ENCODE results near the gene UFD1.
A peak's percentile ranks its signal among the peaks of the same experiment; 100 is the strongest.

Gene UFD1

DNA sequence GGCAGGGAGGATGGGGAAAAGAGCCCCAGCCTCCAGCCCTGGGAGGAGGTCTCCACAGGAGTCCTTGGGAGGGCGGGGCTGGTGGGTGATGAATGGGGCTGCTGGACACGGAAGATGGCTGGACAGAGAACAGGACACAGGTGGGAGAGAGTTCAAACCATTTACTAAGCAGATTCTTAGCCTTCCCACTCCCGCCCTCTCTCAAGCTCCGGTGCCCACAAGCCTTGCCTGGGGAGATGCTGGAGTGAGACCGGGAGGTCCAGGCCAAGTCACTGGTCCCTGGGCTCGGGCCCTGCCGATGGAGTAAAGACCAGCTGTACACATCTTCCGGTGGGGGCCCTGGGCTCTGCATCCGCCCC is 43.9 kb upstream of the UFD1 start:
- no peaks in the 10 kb centered on the region for H3K36me3 ChIP-seq (ENCODE audit: insufficient read depth, low read length)
- H3K4me3 ChIP-seq (ENCODE audit: low read depth, low read length), result 0 out of 2 replicates have a peak overlapping the region, but pooled peaks have one; percentile 50
- no peaks in the 10 kb centered on the region for H3K79me2 ChIP-seq (ENCODE audit: control insufficient read depth, insufficient read depth, low read length, unreplicated experiment)
- no peaks in the 10 kb centered on the region for H3K4me1 ChIP-seq (ENCODE audit: control insufficient read depth, insufficient read depth, low read length, unreplicated experiment)
- H2AFZ ChIP-seq (ENCODE audit: low read length, unreplicated experiment), result no peak overlapping the region
- no peak overlapping the region for H3K27ac ChIP-seq (ENCODE audit: low read depth, low read length)
- H3K27me3 ChIP-seq (ENCODE audit: insufficient read depth, low read length), result peaks cover 10% of the 10 kb centered on the region; the same call in 1 of the 2 replicates

DNA sequence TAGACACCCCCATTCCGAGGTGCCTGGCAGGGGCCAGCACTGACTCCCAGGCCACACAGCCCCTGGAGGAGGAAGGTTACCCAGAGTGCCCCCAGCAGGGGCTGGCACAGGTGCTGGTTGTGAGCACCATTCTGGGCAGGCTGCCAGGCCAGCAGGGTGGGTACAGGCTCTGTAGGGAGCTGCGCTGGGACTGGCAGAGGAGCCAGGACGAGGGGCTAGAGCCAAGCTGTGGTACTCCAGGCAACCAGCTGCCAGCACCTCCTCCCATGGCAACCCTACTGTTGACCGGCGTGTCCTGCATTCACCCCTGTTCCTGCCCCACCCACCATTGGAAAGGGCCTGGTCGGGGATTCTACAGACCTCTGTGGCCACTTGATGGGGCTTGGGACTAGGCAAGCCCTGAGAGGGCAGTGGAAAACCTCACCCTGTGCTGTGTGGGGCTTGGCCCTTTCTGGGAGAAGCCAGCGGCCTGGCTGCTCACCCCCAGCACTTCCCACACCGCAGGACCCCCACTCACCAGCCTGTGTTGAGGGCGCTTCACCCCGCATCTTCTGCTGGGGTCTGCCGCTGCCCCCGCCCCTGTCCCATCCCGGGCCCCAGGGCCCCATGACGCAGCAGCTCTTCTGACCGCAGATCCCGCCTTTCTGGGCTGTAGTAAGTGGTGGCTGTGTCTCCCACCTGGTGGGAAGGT is 43.3 kb upstream of the UFD1 start:
- H3K4me1 ChIP-seq (ENCODE audit: control insufficient read depth, insufficient read depth, low read length, unreplicated experiment), result no peaks in the 10 kb centered on the region
- no peak overlapping the region for H2AFZ ChIP-seq (ENCODE audit: low read length, unreplicated experiment)
- no peaks in the 10 kb centered on the region for H3K79me2 ChIP-seq (ENCODE audit: control insufficient read depth, insufficient read depth, low read length, unreplicated experiment)
- peaks cover 10% of the 10 kb centered on the region; the same call in 1 of the 2 replicates for H3K27me3 ChIP-seq (ENCODE audit: insufficient read depth, low read length)
- no peaks in the 10 kb centered on the region for H3K36me3 ChIP-seq (ENCODE audit: insufficient read depth, low read length)
- no peak overlapping the region for H3K4me3 ChIP-seq (ENCODE audit: low read depth, low read length)
- no peak overlapping the region for H3K27ac ChIP-seq (ENCODE audit: low read depth, low read length)

DNA sequence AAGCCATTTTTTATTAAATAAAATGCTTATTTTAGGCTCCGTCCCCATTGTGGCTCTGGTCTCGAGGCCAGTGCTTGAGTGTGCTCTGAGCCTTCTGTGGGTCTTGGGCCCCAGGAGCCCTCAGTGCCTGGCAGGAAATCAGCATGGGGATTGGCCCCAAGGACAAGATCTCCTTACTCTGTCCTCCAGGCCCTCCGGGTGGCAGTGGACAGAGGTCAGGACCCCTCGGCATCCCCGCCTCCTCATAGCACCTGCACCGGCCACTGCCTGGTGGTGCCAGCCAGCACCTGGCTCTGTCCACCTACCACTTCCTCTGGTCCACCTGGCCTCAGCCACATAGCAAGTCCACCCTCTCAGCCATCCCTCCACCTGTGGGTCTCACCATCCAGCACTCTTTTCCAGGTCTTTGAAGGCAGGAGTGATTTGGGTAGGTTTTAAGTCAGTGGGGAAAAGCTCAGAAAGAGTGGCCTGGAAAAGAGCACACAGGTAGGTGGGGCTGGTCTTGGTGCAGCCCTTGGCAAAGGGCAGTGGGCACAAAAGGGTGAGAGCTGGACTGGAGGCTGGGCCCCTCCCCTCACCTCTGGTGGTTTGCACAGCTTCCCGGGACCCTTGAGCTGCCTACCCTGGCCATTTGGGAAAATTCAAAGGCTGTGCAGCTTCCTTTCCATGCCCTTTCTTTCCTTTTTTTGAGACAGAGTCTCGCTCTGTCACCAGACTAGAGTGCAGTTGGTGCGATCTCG is 41.7 kb upstream of the UFD1 start:
- Histone ChIP-seq H3K27me3 (ENCODE audit: insufficient read depth, low read length) (peaks cover 10% of the 10 kb centered on the region; the same call in 1 of the 2 replicates), H3K4me3 (ENCODE audit: low read depth, low read length) (no peak overlapping the region), H3K36me3 (ENCODE audit: insufficient read depth, low read length) (no peaks in the 10 kb centered on the region), H3K27ac (ENCODE audit: low read depth, low read length) (no peak overlapping the region), H3K4me1 (ENCODE audit: control insufficient read depth, insufficient read depth, low read length, unreplicated experiment) (no peaks in the 10 kb centered on the region), H2AFZ (ENCODE audit: low read length, unreplicated experiment) (no peak overlapping the region), H3K79me2 (ENCODE audit: control insufficient read depth, insufficient read depth, low read length, unreplicated experiment) (no peaks in the 10 kb centered on the region)

DNA sequence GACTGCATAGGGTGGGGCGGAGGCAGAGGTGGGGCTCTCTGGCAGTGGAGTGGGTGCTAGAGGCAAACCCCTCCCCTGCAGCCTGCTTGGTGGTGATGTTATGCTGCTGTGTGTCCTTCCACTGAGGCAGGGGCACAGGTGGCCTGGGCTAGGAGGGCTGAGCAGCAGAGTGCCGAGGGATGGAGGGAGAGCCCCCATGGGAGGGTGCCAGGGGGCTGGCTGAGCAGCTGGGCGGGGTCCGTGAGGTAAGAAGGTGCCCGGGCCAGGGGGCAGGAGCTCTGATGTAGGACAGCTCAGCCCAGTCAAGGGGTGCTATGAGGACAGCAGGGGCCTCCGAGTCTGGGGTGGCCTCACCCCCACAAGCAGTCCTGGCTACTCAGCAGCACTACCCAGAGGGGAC is 41.0 kb upstream of the UFD1 start:
- Histone ChIP-seq H3K27ac (ENCODE audit: low read depth, low read length) (no peak overlapping the region), H3K4me1 (ENCODE audit: control insufficient read depth, insufficient read depth, low read length, unreplicated experiment) (peaks cover under 1% of the 10 kb centered on the region), H3K4me3 (ENCODE audit: low read depth, low read length) (no peak overlapping the region), H2AFZ (ENCODE audit: low read length, unreplicated experiment) (no peak overlapping the region), H3K27me3 (ENCODE audit: insufficient read depth, low read length) (peaks cover 10% of the 10 kb centered on the region; the same call in 1 of the 2 replicates), H3K36me3 (ENCODE audit: insufficient read depth, low read length) (0 out of 2 replicates have a peak, but pooled peaks cover 4% of the 10 kb centered on the region), H3K79me2 (ENCODE audit: control insufficient read depth, insufficient read depth, low read length, unreplicated experiment) (no peaks in the 10 kb centered on the region)

DNA sequence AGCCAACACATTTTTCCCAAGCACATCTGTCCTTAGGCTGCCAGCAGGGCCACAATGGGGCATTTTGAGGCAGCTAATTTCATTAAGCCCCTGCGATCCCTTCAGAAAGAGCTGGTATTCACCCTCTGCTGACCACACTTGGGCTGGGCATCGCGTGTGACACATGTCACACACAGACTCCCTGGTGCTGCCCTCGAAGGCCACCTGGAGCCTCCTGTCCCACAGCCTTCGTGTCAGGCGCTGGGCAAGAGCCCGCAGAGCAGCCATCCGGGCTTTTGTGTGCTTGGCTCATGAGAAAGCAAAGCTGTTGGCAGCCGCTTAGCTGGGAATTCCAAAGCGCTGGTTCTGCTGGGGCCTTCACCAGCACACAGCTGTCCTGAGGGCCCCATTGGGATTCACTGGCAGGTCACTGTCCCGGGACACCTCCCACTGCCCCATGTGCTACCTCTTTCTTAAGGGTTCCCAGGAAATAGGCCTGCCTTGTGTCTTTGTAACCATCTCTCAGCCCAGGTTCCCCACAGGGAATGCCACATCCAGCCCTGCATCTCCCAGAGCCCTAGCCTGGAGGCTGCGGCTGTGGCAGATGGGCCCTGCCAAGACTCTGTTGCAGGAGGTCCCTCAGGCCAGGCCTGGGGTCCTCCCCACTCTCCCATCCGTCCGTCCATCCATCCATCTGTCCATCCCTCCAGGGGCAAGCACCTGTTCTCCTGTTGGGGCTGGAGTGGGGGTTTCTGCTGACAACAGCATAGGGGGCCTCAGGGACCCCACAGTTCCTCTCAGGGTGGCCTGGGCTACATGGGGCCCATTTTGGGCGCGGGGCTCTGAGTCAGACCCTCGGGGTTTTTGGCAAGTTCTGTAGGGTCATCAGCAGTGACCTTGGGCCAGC is 40.3 kb upstream of the UFD1 start:
- H3K36me3 ChIP-seq (ENCODE audit: insufficient read depth, low read length), result 0 out of 2 replicates have a peak, but pooled peaks cover 4% of the 10 kb centered on the region
- H3K4me1 ChIP-seq (ENCODE audit: control insufficient read depth, insufficient read depth, low read length, unreplicated experiment), result peaks cover 3% of the 10 kb centered on the region
- H3K27me3 ChIP-seq (ENCODE audit: insufficient read depth, low read length), result peaks cover 5% of the 10 kb centered on the region; the same call in 1 of the 2 replicates
- no peak overlapping the region for H3K27ac ChIP-seq (ENCODE audit: low read depth, low read length)
- H3K4me3 ChIP-seq (ENCODE audit: low read depth, low read length), result no peak overlapping the region
- no peak overlapping the region for H2AFZ ChIP-seq (ENCODE audit: low read length, unreplicated experiment)
- H3K79me2 ChIP-seq (ENCODE audit: control insufficient read depth, insufficient read depth, low read length, unreplicated experiment), result no peaks in the 10 kb centered on the region

DNA sequence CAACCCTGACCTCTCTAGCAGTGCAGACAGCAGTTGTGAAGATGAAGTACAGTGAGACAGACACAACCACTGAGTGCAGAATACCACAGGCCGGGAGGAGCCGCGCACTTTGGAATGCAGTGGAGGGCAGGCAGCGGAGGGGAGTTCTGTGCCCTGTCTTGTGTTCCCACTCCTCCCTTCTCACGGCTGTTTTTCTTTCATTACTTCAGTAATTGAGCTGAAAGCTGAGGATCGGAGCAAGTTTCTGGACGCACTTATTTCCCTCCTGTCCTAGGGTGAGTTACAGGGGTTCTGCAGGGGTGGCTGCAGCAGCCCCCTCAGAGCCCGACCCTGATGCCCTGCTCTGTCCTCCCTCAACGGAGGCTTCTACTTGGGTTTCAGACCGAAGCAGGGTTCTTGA is 39.6 kb upstream of the UFD1 start:
- Histone ChIP-seq H3K79me2 (ENCODE audit: control insufficient read depth, insufficient read depth, low read length, unreplicated experiment) (no peaks in the 10 kb centered on the region), H3K4me1 (ENCODE audit: control insufficient read depth, insufficient read depth, low read length, unreplicated experiment) (peaks cover 3% of the 10 kb centered on the region), H3K4me3 (ENCODE audit: low read depth, low read length) (no peak overlapping the region), H3K27me3 (ENCODE audit: insufficient read depth, low read length) (no peaks in the 10 kb centered on the region), H3K27ac (ENCODE audit: low read depth, low read length) (no peak overlapping the region), H3K36me3 (ENCODE audit: insufficient read depth, low read length) (0 out of 2 replicates have a peak, but pooled peaks cover 8% of the 10 kb centered on the region), H2AFZ (ENCODE audit: low read length, unreplicated experiment) (no peak overlapping the region)

DNA sequence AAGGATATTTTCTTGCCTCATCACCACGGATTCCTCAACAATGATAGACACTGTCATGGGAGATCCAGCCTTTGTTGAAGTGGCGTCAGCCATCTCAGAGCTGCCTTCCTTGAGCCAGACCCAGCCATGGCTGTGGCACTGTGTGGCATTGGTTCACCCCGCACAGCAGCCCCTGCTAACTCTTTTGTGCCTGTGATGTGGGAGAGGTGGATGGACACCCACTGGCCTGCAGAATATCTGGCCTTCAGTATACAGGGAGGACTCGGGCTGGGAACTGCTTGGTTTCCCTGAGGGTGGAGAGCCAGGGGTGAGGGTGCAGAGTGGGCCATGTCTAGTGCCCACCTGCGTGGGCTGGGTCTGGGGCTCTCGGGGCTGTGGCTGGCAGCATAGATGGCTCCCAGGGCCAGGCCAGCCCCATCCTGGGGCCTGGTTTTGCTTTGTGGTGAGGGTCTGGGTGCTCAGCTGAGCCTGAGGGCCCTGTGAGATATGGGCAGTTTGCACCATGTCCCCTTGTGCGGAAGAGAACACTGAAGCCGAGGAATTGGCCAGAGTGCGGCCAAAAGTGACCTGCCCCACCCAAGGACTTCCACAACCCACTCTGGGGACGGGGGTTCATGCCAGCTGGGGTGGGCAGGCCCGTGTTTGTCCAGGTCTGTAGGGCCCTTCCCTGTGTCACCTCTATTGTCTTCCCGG is 39.1 kb upstream of the UFD1 start:
- H3K36me3 ChIP-seq (ENCODE audit: insufficient read depth, low read length), result 0 out of 2 replicates have a peak, but pooled peaks cover 8% of the 10 kb centered on the region
- H3K27me3 ChIP-seq (ENCODE audit: insufficient read depth, low read length), result no peaks in the 10 kb centered on the region
- no peak overlapping the region for H3K27ac ChIP-seq (ENCODE audit: low read depth, low read length)

DNA sequence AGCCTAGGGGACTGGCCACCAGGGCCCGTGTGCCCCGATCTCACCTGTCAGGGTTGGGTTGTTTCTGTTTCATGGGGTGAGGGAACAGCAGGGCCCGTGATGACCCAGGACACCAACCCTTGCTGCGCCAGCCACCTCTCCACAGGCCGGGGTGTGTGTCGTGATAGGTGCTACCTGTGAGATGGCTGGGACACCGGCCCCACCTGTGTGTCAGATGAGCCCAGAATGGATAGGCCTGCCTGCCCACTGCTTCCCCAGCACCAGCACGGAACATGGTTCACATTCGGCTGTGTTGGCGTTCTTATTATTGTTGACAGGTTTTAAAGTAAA is 38.1 kb upstream of the UFD1 start:
- peaks cover 3% of the 10 kb centered on the region for H3K4me1 ChIP-seq (ENCODE audit: control insufficient read depth, insufficient read depth, low read length, unreplicated experiment)
- H3K36me3 ChIP-seq (ENCODE audit: insufficient read depth, low read length), result 0 out of 2 replicates have a peak, but pooled peaks cover 8% of the 10 kb centered on the region
- no peak overlapping the region for H3K27ac ChIP-seq (ENCODE audit: low read depth, low read length)

More for the DNA sequence above, 39.1 kb upstream of the UFD1 start:
- Histone ChIP-seq H3K79me2 (ENCODE audit: control insufficient read depth, insufficient read depth, low read length, unreplicated experiment) (no peaks in the 10 kb centered on the region), H3K4me3 (ENCODE audit: low read depth, low read length) (no peak overlapping the region), H3K4me1 (ENCODE audit: control insufficient read depth, insufficient read depth, low read length, unreplicated experiment) (peaks cover 3% of the 10 kb centered on the region), H2AFZ (ENCODE audit: low read length, unreplicated experiment) (no peak overlapping the region)

DNA sequence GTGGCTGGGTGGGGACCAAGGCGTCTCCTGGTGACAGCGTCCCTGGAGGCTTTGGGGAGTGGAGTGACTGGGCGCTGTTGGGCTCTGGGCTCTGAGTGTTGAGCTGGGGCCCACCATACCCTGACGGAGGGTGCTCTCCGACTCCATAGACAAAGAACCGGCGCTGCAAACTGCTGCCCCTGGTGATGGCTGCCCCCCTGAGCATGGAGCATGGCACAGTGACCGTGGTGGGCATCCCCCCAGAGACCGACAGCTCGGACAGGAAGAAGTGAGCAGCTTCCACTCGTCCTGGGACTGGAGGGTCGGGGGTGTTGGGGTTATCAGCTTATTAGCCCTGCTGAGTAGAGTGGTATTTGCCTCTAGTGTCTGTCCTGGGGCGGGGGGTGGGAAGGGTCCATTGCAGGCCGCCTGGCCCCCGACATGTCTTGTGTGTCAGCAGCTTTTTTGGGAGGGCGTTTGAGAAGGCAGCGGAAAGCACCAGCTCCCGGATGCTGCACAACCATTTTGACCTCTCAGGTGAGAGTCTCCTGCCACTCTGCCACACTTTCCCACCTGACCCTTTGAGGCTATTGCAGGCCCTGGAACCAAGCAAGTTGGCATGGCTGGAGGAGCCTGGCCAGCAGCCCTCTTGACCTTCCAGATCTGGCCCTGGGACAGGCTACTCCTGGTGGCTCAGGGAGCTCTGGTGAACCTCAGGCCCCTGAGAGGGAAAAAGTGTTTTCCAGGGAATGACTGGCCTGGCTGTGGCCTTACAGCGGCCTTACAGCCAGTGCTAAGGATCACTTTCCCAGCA is 37.6 kb upstream of the UFD1 start:
- Histone ChIP-seq H3K4me1 (ENCODE audit: control insufficient read depth, insufficient read depth, low read length, unreplicated experiment) (peaks cover 3% of the 10 kb centered on the region), H3K4me3 (ENCODE audit: low read depth, low read length) (no peak overlapping the region), H3K79me2 (ENCODE audit: control insufficient read depth, insufficient read depth, low read length, unreplicated experiment) (no peaks in the 10 kb centered on the region), H2AFZ (ENCODE audit: low read length, unreplicated experiment) (no peak overlapping the region), H3K27ac (ENCODE audit: low read depth, low read length) (no peak overlapping the region), H3K27me3 (ENCODE audit: insufficient read depth, low read length) (no peaks in the 10 kb centered on the region), H3K36me3 (ENCODE audit: insufficient read depth, low read length) (0 out of 2 replicates have a peak, but pooled peaks cover 8% of the 10 kb centered on the region)

More for the DNA sequence above, 38.1 kb upstream of the UFD1 start:
- H3K4me3 ChIP-seq (ENCODE audit: low read depth, low read length), result no peak overlapping the region
- no peaks in the 10 kb centered on the region for H3K79me2 ChIP-seq (ENCODE audit: control insufficient read depth, insufficient read depth, low read length, unreplicated experiment)
- H2AFZ ChIP-seq (ENCODE audit: low read length, unreplicated experiment), result no peak overlapping the region
- no peaks in the 10 kb centered on the region for H3K27me3 ChIP-seq (ENCODE audit: insufficient read depth, low read length)
